ENCODE data around the gene ANKRD11.

Gene ANKRD11

DNA sequence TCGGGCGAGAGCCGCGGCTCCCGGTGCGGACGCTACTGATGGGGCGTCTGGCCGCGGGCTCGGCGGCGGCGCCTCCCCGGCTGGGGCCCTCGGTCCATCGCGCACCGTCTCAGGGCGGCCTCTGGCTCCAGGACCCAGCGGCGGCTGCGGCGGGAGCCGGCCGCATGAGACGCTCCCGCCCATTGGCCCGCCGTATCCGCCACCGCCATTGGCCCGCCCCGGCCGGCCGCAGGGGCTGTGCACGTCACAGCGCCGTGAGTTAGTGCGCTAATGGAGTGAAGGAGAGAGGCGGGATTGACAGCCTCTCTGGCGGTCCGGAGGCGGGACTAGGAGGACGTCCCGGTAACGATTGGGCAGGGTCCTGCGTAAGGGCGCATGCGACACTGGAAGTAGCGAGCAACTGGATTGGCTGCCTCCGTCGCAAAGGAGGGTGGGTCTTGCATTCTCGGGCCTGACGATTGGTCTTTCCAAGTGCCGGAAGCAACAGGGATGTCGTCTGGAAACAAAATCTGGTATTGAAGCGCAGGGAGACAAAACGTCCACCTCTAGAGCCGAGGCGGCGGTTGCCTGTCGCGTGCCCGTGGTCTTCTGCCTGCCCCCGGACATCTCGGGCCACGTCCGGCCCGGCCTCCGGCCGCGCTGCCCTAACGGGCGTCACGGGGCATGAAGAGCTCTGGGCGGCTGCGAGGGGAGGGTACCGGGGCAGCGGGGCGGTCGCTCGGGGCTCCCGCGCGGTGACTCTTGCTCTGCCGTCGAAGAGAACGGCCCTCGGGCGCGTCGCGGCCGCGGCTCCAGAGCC is at the start of gene ANKRD11:
Gene ANKRD11, minus strand, starts transcription at position 123 of the 799 bp plus-strand sequence. CDS start 173,542 bp downstream, outside the sequence.
- peak; percentile 99 for DNase-seq (ENCODE audit: low read depth, low spot score)

DNA sequence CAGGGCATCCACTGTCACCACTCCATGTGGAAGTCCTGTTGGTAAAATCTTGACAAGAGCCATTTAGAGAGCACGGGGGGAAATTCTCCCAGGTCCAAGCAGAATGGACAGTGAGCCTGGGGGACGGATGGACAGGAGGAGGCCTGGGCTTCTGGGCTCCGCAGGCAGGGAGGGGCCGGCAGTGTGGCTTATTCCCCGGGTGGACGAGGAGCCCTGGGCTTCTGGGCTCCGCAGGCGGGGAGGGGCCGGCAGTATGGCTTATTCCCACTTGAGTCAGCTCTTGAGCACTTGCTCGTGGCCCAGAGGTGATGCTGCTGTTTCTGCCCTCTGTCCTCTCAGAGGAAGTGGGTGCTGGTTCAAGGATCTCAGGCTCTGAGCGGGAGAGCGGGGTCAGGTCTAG is 47.9 kb upstream of the ANKRD11 start:
- no peak for DNase-seq (ENCODE audit: low read depth, low spot score)

DNA sequence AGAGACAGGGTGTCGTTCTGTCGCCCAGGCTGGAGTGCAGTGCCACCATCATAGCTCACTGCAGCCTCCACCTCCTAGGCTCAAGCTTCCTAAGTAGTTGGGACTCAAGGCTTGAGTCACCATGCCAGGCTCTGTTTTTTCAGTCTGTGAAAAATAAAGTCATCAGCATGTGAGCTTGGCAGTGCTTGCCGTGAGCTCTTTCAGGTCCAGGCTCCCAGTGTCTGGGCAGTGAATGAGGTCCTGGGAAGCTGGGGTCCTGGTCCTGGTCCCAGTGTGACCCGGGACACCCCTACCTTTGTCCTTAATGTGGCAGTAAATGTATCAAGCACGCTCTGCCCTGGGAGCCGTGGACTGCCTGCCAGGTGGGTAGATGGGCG is 47.2 kb upstream of the ANKRD11 start:
- DNase-seq (ENCODE audit: low read depth, low spot score): no peak

DNA sequence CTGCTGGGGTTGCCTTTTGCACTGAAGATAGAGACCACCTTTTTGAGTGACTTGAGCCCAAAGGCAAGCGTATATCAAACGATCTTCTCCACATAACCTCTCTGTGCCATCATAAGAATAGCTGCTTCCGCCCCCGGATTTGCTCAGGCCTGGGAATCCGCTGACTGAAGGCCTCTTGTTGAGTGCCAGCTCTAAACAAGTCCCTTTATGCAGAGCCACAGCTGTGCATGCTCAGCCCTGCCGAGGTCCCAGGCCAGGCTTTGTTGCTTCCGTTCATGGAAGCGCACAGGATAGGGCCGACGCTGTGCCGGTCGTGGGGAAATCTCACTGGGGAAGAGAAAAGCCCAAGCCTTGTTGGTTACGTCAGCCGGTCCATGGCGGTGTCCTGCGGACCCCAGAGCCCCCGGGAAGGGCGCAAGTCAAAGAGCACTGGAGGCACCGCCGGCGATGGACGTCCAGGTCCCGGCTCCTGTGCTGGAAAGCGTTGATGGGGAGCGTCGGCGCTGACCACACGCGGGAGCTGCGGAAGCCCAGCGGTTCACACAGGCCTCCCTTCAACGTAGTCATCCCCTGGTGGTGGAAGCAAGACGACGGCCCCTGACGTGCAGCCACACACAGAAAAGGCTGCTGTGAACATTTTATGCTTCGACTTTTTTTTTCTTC is 46.7 kb upstream of the ANKRD11 start:
- no peak for DNase-seq (ENCODE audit: low read depth, low spot score)

DNA sequence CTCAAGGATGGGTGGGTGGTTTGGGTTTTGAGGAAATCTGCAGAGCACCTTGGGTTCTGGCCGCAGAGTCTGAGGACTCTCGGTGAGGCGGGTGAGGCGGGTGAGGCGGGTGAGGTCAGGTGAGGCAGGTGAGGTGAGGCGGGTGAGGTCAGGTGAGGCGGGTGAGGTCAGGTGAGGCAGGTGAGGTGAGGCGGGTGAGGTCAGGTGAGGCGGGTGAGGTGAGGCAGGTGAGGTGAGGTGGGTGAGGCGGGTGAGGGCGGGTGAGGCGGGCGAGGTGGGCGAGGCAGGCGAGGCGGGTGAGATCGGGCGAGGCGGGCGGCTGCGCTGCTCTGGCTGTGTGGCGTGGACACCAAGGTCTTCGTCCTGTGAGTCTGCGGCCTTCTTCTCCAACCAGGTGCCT is 46.0 kb upstream of the ANKRD11 start:
- DNase-seq (ENCODE audit: low read depth, low spot score): no peak

DNA sequence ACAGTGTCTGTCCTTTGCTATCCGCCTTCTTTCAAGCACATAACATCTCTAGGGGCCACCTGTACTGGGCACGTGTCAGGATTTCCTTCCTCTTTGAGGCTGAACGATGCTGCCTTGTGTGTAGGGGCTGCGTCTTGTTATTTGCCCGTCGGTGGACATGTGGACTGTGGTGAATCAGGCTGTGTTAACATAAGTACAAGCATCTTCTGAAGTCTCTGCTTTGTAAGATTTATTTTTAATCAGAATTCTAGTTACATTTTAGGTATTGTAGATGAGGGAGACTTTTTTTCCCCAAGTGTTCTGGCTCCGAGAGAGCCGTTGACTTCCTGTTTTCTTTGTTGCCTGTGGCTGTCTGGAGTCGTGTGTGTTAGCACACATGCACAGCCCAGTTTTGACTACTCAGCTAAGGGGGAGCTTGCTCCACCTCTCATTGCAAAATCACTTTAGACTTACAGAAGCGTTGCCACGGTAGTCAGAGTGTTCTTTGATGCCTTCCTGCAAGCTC is 43.9 kb upstream of the ANKRD11 start:
- DNase-seq (ENCODE audit: low read depth, low spot score): no peak

DNA sequence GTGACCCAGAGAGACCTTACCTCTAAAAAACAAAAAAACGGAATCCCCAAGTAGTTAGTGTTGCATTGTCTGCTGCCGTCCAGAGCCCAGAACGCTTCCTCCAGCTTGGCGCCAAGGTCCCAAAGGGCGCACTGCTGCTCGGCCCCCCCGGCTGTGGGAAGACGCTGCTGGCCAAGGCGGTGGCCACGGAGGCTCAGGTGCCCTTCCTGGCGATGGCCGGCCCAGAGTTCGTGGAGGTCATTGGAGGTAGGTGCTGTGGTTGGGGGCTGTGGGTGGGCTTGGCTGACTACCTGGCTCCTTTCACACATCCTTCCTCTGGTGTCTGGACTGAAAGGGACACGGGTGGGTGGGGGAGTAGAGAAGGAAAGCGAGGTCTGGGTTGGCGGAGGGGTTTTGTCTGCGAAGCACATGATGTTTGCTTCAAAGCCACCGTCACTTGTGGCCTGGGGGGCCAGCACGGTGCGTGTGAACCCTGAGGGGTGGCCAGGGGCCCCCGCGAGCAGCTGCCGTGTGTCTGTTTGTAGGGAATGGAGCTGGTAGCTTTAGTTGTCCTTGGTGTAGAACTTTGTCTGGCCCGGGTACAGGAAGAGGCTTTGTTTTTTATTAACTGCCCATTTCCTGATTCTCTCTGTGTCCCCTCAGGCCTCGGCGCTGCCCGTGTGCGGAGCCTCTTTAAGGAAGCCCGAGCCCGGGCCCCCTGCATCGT is 41.6 kb upstream of the ANKRD11 start:
- DNase-seq (ENCODE audit: low read depth, low spot score): no peak

DNA sequence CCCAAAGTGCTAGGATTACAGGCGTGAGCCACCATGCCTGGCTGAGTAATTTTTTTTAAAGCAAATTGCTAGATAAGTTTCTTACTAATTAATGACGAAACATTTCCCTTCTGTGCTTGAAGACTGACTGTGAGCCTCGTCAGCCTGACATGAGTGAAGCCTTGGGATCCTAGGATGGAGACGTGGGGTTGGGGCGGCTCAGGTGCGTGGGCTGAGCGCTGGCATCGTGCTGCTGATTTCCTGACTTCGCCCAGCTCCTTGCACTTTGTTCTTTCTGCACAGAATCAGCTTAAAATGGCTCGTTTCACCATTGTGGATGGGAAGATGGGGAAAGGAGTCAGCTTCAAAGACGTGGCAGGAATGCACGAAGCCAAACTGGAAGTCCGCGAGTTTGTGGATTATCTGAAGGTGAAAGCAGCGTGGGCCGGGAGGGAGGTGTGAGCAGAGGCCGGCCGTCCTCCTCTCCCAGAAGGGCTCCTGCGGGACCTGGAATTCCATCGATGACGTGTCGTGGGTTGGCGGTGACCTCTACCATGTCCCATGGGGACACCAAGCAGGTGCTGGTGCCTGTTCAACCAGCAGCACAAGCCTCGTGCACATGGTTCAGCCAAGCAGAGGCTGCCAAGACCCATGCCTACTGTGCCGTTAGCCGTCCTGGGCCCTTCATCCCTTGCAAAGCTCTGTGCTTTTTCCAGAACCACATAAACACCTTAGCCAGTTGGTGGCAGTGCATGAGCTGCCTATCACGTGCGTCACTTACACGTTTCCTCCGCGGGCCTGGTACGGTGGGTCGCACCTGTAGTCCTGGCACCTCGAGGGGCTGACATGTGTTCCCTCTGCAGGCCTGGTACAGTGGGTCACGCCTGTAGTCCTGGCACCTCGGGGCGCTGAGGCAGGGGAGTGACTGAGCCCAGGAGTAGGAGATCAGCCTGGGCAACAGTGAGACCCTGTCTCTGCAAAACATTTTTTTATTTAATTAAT is 40.3 kb upstream of the ANKRD11 start:
- no peak for DNase-seq (ENCODE audit: low read depth, low spot score)

DNA sequence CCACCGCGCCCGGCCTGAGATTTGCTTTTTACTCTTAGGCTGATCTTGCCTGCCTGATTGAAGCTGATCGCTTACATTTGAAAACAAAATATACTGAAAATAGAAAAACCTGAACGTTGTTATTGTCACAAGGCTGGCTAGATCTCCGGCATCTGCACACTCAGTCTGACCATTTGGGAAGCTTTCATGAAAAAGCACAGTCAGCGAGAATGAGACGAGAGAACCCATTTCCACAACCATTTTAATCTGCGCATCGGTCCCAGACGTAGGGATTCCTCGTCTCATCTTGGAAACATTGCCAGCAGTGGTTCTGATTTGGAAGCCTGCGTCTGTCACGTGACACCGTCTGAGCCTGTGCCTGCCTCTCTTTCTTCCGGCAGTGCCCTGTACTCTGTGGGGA is 38.7 kb upstream of the ANKRD11 start:
- no peak for DNase-seq (ENCODE audit: low read depth, low spot score)

DNA sequence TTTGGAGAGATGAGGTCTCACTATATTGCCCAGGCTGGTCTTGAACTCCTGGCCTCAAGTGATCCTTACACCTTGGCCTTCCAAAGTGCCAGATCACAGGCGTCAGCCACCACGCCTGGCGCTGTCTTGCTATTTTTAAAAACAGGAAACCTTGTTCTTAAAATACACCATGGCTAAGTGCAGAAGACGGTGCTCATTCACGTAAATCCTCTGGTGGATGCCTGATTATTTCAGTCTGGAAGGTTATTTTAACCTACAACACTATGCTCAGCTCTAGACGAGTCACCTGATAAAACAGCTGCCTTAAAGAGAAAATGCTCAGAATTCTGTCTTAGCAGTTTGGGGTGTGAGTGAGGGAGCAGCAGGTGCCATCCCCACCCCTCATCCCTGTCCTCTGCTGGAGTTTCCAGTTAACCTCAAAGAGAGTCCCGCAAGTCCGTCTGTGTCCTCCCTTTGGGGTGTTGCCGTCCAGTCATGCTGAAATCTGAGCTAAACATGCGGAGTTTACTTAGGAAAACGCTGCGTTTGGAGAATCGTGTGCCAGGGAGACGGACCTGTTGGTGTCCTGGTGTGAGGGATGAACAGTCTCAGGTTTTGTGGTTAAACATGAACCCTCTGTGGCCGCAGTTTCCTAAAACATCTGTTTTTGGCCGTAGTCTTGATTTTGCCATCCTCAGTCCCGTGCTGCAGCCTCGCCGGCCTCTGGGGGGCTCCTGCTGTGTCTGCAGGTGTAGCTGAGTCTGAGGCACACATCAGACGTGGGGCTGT is 35.0 kb upstream of the ANKRD11 start:
- no peak for DNase-seq (ENCODE audit: low read depth, low spot score)

DNA sequence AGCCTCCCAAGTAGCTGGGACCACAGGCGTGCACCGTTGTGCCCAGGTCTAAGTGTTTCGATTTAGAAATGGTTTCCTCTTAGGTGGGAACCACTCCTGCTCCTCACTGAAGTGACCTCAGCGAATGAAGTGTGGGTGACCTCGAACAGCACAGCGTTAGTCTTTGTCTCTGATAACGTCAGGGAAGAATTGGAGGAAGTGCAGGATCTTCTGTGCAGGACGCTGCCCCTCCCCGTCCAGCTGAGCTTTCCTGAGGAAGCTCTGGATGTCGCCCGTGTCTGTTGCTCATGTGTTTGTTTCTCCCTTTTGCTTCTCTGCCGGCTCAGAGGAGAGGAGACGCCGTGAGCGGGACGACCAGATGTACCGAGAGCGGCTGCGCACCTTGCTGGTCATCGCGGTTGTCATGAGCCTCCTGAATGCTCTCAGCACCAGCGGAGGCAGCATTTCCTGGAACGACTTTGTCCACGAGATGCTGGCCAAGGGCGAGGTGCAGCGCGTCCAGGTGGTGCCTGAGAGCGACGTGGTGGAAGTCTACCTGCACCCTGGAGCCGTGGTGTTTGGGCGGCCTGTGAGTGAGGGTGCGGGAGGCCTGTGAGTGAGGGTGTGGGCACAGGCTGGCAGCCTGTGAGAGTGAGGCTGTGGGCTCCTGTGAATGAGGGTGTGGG is 33.5 kb upstream of the ANKRD11 start:
- no peak for DNase-seq (ENCODE audit: low read depth, low spot score)

DNA sequence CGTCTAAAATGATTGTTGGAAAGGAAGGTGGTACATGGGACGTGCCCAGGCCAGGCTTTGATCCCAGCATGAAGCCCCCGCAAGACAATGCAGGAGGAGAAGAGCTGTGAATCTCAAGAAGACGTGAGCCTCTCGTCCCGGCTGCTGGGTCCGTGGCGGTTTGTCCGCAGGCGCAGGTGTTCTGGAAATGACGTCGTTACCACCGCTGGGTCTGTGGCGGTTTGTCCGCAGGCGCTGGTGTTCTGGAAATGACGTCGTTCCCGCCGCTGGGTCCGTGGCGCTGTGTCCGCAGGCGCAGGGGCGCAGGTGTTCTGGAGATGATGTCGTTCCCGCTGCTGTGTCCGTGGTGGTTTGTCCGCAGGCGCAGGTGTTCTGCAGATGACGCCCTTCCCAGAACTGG is 31.9 kb upstream of the ANKRD11 start:
- DNase-seq (ENCODE audit: low read depth, low spot score): no peak

DNA sequence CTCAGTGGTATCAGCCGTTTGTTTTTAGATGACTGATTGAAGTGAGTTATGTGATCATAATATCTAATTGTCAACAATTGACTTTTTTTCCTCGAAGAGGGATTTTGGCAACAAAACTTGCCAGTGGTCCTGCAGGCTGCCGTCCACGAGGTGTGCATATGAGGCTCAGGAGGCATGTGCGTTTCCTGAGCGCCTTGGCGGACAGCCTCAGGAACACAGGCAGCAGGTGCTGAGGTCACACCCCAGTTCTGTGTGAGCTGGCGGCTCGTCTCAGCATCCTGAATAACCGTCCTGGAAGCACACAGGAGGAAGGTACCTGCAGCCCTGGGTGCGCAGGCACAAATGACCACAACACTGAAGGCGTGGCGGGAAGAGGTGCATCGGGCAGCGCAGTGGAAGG is 29.5 kb upstream of the ANKRD11 start:
- no peak for DNase-seq (ENCODE audit: low read depth, low spot score)

DNA sequence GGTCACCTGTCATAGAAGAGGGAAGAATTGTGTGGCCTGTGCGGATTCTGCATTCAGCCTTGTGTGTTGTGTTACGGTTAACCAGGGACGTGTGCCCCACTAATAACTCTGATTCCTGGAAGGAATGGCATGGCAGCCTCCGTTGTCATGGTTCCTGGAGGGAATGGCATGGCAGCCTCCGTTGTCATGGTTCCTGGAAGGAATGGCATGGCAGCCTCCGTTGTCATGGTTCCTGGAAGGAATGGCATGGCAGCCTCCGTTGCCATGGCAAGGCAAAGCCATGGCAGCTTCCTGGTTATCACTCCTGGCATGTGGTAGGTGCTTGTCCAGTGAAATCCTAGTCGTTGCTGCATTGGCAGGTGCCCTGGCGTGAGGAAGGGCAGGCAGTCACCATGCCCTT is 26.8 kb upstream of the ANKRD11 start:
- DNase-seq (ENCODE audit: low read depth, low spot score): no peak

DNA sequence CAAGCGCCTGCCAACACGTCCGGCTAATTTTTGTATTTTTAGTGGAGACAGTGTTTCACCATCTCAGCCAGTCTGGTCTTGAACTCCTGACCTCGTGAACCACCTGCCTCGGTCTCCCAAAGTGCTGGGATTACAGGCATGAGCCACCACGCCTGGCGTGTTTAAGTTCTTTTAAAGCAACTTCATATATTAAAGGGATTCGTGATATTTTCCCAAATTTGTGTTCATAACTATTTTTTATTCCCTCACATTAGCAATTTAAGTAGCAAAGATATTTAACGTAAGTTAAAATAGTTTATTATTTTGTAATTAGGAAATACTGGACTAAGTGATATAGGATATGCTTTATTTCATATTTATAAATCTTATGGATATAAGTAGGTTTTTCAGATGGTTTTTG is 22.1 kb upstream of the ANKRD11 start:
- DNase-seq (ENCODE audit: low read depth, low spot score): no peak

DNA sequence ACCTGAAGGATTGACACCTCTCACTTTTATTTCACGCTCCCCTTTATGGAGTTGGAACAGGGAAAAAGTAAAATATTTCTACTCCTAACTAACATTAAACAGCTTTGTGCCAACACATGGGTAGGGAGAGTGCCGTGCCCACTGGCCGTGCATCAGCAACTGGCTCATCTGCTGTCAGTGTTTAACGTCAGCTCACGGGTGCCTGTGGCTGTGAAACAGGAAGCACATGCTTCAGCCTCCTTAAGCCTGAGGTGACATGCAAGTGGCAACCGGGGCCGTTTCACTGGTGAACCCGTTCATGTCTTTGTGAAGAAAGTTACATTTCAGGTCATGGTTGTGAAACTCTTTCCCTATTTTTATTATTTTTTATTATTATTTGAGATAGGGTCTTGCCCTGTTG is 21.0 kb upstream of the ANKRD11 start:
- no peak for DNase-seq (ENCODE audit: low read depth, low spot score)

DNA sequence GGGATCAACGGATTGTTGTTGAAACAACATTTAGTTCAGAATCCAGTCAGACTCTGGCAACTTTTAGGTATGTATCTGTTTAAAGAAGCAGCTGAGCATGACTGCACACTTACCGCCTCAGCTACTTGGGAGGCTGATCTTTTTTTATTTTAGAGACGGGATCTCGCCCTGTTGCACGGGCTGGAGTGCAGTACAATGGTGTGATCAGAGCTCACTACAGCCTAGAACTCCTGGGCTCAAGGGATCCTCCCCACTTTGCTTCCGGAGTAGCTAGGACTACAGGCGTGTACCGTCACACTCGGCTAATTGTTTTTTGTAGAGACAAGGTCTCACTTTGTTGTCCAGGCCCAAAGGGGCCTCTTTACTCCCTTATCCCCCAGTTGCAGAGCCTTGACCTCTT is 20.2 kb upstream of the ANKRD11 start:
- no peak for DNase-seq (ENCODE audit: low read depth, low spot score)

DNA sequence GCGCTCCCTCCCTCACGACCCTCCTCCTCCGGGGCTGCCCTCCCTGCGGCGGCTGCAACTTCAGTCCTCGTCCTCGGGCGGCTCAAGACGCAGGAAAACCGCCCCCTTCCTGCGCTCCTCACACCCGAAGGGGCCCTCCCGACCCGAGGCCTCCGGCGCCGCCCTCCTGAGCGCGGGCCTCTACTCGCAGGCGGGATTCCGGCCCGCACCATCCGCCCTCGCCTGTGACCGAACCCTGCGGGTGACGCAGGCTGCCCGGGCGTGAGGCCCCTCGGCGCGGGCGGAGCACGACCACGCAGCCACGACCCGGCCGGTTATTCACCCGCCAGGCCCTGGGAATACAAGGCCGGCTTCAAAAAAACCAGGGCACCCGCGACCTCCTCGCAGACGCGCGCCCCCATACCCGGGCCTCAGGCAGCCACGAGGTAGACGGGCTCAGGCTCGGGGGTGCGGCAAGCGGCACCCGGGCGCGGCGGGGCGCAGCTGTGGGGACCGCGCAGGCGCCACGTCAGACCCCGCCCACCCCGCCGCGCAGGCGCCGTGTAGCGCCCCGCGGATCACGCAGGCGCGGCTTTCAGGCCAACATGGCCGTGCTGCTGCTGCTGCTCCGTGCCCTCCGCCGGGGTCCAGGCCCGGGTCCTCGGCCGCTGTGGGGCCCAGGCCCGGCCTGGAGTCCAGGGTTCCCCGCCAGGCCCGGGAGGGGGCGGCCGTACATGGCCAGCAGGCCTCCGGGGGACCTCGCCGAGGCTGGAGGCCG is 17.7 kb upstream of the ANKRD11 start, which contains the start of gene SPG7:
Gene SPG7, plus strand, starts transcription at position 570 of the 757 bp plus-strand sequence. Its CDS starts 15 bp downstream, at position 585.
- no peak for DNase-seq (ENCODE audit: low read depth, low spot score)

DNA sequence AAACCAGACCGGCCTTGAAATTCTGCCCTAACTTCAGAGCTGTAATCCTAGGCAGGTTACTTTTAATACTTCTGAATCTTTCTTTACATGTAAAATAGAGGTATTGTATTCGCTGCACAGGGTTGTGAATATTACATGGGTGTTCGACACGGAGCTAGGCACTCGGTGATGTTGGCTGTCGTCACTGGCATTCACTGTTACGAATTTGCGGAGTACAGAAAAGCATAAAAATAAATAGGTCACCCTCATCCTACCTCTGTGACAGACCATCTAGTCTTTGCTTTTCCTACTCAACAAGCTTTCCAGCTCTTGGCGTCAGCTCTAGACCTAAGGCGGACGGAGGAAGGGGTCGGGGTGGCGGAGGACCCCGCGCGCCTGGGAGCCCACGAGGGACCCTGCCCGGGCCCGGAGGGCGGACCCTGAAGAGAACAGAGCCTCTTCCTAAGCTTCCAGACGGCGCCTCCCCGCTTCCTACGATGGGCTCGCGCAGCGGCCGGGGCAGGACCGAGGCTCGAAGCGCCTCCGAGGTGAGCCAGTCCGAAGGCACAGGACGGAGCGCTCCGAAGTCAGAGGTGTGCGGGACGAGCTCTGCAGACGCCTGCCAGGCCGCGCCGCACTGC is 17.0 kb upstream of the ANKRD11 start:
- DNase-seq (ENCODE audit: low read depth, low spot score): no peak

Measured in iPS DF 19.7 (cell line).